Colonic mucosa (tissue), 4 donors: Measurements from ENCODE around the gene TBATA. TPM values are rescaled to one million over a fixed set of nuclear protein-coding genes. Genes with fewer than 3 reads are reported as not detected.

Experiments used
- DNase-seq: peaks from one replicate; pipeline ENCODE4 v3.0.0-alpha.2; 2020
- H3K27ac ChIP-seq: fragments of 200-600 bp; one replicate; pipeline ENCODE4 v1.8.0; 2021
- H3K27me3 ChIP-seq: fragments of 200-600 bp; one replicate; pipeline ENCODE4 v1.8.0; 2021
- H3K36me3 ChIP-seq: fragments of 200-600 bp; one replicate; pipeline ENCODE4 v1.8.0; 2021
- H3K4me1 ChIP-seq: fragments of 200-600 bp; one replicate; pipeline ENCODE4 v1.8.0; 2021; ENCODE audit warnings: mild to moderate bottlenecking
- H3K4me3 ChIP-seq: fragments of 200-600 bp; one replicate; pipeline ENCODE4 v1.8.0; 2021
- H3K9ac ChIP-seq, 2 donors: one replicate each; pipeline ENCODE4 v1.7.0; 2013; ENCODE audit warnings: control low read depth in 2 of 2, low read depth in 2 of 2, low read length in 2 of 2
- H3K9me3 ChIP-seq: fragments of 200-600 bp; one replicate; pipeline ENCODE4 v1.8.0; 2021
- CTCF ChIP-seq: fragments of 200-600 bp; IDR thresholded peaks from one replicate; pipeline ENCODE4 v1.8.0; 2022; ENCODE audit warnings: antibody characterized with exemption, mild to moderate bottlenecking
- intact Hi-C: fragments of 100-400 bp; cut with DNase I; formaldehyde crosslinking; loops from one replicate; pipeline ENCODE4 v1.14.1; 2022
- total RNA-seq, 2 donors: library from RNA; stranded (reverse); fragmentation: NEBNext Ultra II Directional in 1 of 2; extraction: Animal tissue kit (Norgen Biotek cat#: 25700) in 1 of 2; gene quantifications; one replicate each; pipeline ENCODE4 v1.2.1, GENCODE V29; 2021
- donor health status: healthy.
- donor health status: DM: no; HTN: no; CAD: no.
- donor health status: DM: no; HTN: no; CAD: no.

TBATA gene
- total RNA-seq, 2 donors from 2014 or later, result not detected

DNA sequence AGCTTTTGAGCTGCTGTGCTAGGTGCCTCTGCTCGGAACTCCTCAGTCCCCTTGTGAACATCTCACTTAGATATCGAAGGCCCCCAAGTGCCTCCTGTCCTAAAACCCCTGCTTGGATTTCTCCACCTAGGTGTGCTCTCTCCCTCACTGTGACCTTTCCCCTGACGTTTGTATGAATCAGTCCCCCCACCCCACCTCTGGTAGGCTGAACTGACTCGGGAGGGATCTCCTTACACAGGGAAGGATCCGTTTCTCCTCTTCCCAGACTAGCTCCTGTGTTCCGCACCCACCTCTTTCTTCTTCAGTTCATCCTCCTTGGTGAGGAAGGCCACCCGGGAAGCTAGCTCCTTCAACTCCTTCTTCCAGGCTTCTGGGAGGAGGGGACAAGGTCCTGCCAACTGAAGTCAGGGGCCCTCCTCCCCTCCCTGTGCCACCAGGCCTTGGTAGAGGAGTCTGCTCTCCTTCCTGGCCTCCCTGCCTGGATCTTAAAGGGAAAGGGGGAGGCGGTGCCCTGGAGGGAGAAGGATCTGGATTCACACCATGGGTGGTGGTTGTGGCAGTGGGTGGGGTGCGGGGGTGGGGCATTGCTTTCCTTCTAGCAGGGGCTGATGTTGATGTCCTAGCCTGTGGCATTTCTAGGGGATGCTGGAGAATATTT lies 6.8 kb downstream of the TBATA start:
- intact Hi-C loops, result no loop called here
- no peak overlapping the region for H3K4me3 ChIP-seq
- H3K36me3 ChIP-seq, result no peaks in the 10 kb centered on the region
- DNase-seq, result no peak
- H3K27me3 ChIP-seq, result no peaks in the 10 kb centered on the region
- H3K4me1 ChIP-seq, result no peaks in the 10 kb centered on the region
- no peak overlapping the region for H3K9ac ChIP-seq
- H3K27ac ChIP-seq, result no peak overlapping the region
- no peaks in the 10 kb centered on the region for H3K9me3 ChIP-seq
- no peak for TF ChIP-seq CTCF

- H3K9me3 ChIP-seq, result no peaks in the 10 kb centered on the region
- H3K9ac ChIP-seq, result no peak overlapping the region
- H3K27me3 ChIP-seq, result no peaks in the 10 kb centered on the region
- no peak overlapping the region for H3K4me3 ChIP-seq
- intact Hi-C loops, result no loop called here
- no peaks in the 10 kb centered on the region for H3K36me3 ChIP-seq
- H3K4me1 ChIP-seq, result no peaks in the 10 kb centered on the region
- no peak for DNase-seq
- no peak overlapping the region for H3K27ac ChIP-seq
- no peak for TF ChIP-seq CTCF
These were observed 7.9 kb downstream of the TBATA start for GRCh38 chr10:70777063-70777875.

- Histone ChIP-seq H3K4me1 (no peaks in the 10 kb centered on the region), H3K27ac (no peak overlapping the region)
- no peak for DNase-seq
These were observed 8.6 kb downstream of the TBATA start for GRCh38 chr10:70776455-70777005.

DNA sequence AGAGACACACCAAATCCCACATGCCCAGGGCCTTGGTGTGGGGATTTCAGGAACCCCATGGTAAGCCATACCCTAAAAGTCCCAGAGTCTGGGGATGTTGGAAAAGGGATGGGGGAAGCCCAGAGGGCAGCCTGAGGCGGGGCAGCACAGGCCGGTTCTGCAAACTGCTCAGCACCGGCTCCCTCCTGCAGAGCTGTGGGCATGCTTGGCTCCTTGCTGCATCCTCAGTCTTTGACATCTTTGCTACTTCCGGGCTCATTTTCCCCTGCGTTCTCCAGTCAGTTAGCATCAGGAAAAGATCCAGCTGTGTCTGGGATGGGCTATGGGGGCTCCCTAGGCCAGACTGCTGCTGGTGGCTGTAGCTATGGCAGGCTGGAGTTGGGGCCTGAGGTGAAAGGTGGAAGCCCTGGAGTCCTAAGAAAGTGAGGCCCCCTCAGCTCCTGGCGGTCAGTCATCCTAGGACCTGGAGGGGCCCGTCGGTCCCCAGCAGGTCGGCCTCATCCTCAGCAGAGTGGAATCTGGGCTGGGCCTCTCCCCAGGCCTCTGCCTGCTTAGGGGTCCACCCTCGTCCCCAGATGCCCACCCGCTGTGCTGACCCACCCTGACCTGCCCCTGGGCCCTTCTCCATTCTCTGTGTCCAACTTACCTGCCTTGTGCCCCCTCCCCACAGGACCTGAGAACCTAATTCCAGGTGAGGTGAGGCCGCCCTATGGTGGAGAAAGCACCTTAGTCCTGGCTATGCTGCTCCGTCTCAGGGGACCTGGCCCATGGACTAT lies 9.3 kb downstream of the TBATA start:
- no peak for TF ChIP-seq CTCF
- Histone ChIP-seq H3K27ac (no peak overlapping the region), H3K9me3 (no peaks in the 10 kb centered on the region), H3K4me3 (no peak overlapping the region), H3K9ac (no peak overlapping the region), H3K4me1 (no peaks in the 10 kb centered on the region), H3K36me3 (no peaks in the 10 kb centered on the region), H3K27me3 (no peaks in the 10 kb centered on the region)
- intact Hi-C loops, result no loop called here
- DNase-seq, result no peak

More at GRCh38 chr10:70776455-70777005, 8.6 kb downstream of the TBATA start:
- no peaks in the 10 kb centered on the region for H3K27me3 ChIP-seq
- no peaks in the 10 kb centered on the region for H3K9me3 ChIP-seq
- no peak for TF ChIP-seq CTCF
- no peaks in the 10 kb centered on the region for H3K36me3 ChIP-seq
- no peak overlapping the region for H3K9ac ChIP-seq
- intact Hi-C loops, result no loop called here
- H3K4me3 ChIP-seq, result no peak overlapping the region
